ENCODE measurements around the gene TACC2. TPM values are rescaled to one million over a fixed set of nuclear protein-coding genes. Genes with fewer than 3 reads are reported as not detected.

Gene TACC2
- total RNA-seq, 1 experiment from 2014 or later: not detected

DNA sequence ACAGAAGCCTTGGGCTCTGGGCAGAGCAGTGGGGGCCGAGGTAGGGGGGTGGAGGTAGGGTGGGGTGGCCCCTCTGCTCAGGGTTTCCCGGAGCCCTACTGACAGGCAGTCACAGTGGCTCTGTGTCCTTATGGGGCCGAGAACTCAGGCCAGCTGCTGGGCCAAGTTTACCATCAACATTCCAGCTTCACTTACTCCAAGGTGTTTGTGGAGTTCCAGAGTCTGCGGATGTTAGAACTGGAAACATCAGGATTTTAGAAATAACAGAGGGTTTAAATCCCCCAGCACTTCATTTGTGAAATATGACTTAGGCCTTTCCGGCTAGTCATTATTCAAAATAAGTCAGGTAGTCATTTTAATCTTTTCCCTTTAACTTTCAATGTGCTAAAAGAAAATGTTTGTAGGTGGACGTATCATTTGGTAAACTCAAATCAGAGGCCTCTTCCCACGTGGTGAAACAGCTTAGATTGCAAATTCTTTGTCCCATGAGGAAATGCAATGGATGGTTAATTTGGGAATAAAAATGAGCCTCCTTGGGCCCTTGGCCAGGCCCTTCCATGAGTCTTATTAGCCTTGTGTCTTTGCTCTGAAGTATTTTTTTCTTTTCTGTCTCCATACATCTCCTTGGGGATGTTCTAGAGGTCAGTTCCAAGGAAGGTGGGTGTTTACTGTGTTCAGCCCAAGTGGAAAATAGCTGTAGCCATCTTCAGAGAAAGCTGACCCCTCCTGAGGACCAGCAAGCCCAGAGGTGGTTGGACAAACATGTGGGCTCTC, 182.5 kb downstream of the TACC2 start:
- H3K27ac ChIP-seq (ENCODE audit: low read length): no peak overlapping the region
- no peaks in the 10 kb centered on the region for H3K9me3 ChIP-seq (ENCODE audit: low read length)
- no peaks in the 10 kb centered on the region for H3K9me2 ChIP-seq (replicated peaks; ENCODE audit: insufficient read depth, low read length)
- no peak for DNase-seq
- H3K4me2 ChIP-seq (ENCODE audit: low read depth, low read length, poor library complexity, severe bottlenecking): no peak overlapping the region
- H3K9ac ChIP-seq (ENCODE audit: low read length): no peak overlapping the region
- no peaks in the 10 kb centered on the region for H3K27me3 ChIP-seq (ENCODE audit: low read length)
- no peak overlapping the region for H2AFZ ChIP-seq (ENCODE audit: low read length)
- no peak overlapping the region for H3K4me3 ChIP-seq (ENCODE audit: low read length)
- H3K36me3 ChIP-seq (ENCODE audit: insufficient read depth, low read length): no peaks in the 10 kb centered on the region
- no peaks in the 10 kb centered on the region for H4K20me1 ChIP-seq (ENCODE audit: insufficient read depth, low read depth, low read length)
- H3K4me1 ChIP-seq (ENCODE audit: low read length): no peaks in the 10 kb centered on the region
- no peaks in the 10 kb centered on the region for H3K79me2 ChIP-seq (ENCODE audit: low read length)

DNA sequence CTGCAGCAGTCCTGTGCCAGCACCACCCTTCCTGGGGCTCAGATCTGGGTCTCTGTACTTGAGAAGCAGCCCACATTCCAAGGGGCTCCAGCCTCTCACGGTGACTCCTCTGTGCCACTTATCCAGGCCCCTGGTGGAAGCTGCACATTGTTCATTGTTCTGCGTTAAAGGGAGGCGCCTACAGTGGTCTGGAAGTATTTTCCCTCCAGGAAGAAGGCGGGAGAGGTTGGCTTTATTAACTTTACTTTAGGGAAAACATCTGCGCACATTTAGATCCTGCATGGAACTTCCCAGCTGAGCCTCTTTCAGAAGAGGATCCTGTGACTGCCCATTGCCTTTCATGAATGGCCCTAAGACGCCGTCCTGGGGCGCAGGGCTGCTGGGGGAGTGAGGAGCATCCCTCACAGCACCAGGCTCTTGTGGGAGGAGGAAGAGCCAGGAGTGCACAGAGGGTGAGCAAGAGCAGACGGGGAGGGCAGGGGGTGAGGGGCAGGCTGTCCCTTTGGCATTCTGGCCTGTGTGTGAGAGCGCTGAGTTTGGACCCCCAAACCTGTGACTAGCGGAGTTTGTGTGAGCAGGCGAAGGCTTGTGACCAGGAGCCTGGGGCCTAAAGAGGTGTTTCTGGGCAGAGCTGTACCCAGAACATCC, 183.5 kb downstream of the TACC2 start:
- H3K79me2 ChIP-seq (ENCODE audit: low read length): no peaks in the 10 kb centered on the region
- no peaks in the 10 kb centered on the region for H3K4me1 ChIP-seq (ENCODE audit: low read length)
- H2AFZ ChIP-seq (ENCODE audit: low read length): no peak overlapping the region
- no peak overlapping the region for H3K4me3 ChIP-seq (ENCODE audit: low read length)
- no peaks in the 10 kb centered on the region for H3K36me3 ChIP-seq (ENCODE audit: insufficient read depth, low read length)
- no peaks in the 10 kb centered on the region for H3K9me2 ChIP-seq (replicated peaks; ENCODE audit: insufficient read depth, low read length)
- no peak overlapping the region for H3K27ac ChIP-seq (ENCODE audit: low read length)
- DNase-seq: no peak
- no peak overlapping the region for H3K4me2 ChIP-seq (ENCODE audit: low read depth, low read length, poor library complexity, severe bottlenecking)
- no peaks in the 10 kb centered on the region for H3K27me3 ChIP-seq (ENCODE audit: low read length)
- no peak overlapping the region for H3K9ac ChIP-seq (ENCODE audit: low read length)
- no peaks in the 10 kb centered on the region for H4K20me1 ChIP-seq (ENCODE audit: insufficient read depth, low read depth, low read length)
- H3K9me3 ChIP-seq (ENCODE audit: low read length): no peaks in the 10 kb centered on the region

DNA sequence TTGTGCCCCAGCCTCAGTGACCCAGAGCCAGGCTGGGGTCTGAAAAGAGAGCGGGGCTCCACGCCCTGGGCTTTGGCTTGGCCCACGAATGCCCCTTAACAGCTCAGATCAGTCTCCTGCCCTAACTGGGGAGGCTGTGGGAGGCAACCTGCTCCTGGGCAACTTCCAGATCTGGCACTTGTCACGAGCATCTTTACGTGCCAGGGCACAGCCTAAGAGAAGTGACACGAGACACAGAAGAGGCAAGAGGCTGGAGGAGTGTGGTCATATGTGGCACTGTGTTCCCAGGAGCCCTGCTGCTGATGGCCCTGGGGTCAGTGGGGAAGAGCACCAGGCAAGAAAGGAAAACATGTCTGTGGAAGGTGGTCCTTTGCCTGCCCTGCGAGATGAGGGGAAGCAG, 184.4 kb downstream of the TACC2 start:
- Histone ChIP-seq H4K20me1 (ENCODE audit: insufficient read depth, low read depth, low read length) (no peaks in the 10 kb centered on the region), H3K9ac (ENCODE audit: low read length) (no peak overlapping the region), H3K9me3 (ENCODE audit: low read length) (no peaks in the 10 kb centered on the region), H3K27ac (ENCODE audit: low read length) (no peak overlapping the region), H3K9me2 (replicated peaks; ENCODE audit: insufficient read depth, low read length) (no peaks in the 10 kb centered on the region), H3K79me2 (ENCODE audit: low read length) (no peaks in the 10 kb centered on the region), H3K27me3 (ENCODE audit: low read length) (no peaks in the 10 kb centered on the region), H3K36me3 (ENCODE audit: insufficient read depth, low read length) (no peaks in the 10 kb centered on the region), H2AFZ (ENCODE audit: low read length) (no peak overlapping the region), H3K4me1 (ENCODE audit: low read length) (no peaks in the 10 kb centered on the region), H3K4me2 (ENCODE audit: low read depth, low read length, poor library complexity, severe bottlenecking) (no peak overlapping the region), H3K4me3 (ENCODE audit: low read length) (no peak overlapping the region)
- no peak for DNase-seq

DNA sequence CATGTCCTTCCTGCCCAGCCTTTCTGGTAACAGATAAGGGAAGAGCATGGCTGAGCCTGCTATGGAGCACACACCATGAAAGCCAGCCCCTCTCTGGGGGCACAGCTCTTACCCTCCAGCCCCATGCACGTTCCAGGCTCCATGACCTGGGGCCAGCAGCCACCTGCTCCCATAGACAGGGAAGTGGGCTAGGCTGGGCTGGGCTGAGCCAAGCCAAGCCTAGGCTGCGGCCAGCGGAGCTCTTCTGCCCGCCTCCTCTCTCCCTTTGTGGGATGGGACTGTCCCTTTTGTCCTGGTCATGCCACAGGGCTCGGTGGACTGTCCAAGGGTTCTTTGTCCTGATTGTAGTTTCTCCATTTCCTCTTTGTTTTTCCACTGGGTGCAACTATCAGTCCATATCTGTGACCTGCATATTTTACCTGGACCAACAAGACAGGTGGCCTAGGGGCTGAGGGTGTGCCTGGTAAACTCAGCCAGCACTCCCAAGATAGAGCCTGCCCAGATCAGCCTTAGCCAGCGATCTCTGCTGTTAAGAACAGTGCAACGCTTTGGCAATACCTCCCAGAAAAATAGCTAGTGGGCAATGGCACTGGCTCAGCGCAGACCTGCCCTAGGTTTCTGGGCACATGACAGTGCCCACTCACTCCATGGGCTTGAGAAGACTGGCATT, 184.9 kb downstream of the TACC2 start:
- no peak for DNase-seq
- no peak overlapping the region for H3K4me3 ChIP-seq (ENCODE audit: low read length)

DNA sequence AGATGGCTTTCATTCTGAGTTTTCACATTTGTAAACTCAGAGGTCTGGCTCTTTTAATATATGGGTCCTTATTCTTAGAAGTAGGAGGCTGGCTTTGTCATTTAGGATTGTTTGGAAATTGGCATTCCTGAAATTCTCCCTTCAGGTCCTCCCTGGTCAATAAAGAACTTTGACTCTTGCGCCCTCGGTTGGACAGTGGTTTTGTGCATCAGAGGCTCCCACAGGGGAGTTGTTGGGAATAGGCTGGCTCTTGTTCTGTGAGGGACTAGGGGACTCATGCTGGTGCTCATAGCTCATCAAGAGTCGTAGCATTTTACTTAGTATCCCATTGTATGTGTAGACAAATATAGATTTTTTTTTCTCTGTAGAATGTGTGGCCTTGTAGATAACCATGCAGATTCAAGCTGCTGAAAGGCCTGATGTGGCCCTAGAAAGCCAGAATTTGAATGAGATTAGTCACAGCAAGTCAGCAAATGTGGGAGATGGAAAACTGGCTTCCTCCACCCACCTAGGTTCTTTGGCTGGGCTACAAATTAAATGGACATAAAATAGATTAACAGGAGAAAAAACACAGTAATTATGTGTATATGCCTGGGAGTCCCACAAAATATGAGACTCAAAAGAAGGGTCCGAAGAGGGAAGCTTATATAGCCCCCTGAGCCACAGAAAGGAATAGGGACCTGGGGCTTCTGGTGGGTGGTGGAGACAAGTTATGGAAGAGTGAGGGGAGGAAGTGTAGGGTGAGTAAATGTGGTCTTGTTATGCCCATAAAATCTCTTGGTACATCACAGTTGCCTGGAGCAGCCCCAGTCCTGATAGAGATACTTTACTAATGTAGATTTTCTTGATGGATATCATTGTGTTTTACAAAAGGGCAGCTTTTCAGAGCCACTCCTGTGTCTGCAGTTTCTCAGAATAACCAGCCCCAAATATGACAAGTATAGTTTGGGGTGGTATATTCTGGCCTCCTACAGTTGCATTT, 187.6 kb downstream of the TACC2 start:
- Histone ChIP-seq H2AFZ (ENCODE audit: low read length) (no peak overlapping the region), H3K4me2 (ENCODE audit: low read depth, low read length, poor library complexity, severe bottlenecking) (no peak overlapping the region), H3K9me3 (ENCODE audit: low read length) (no peaks in the 10 kb centered on the region), H3K9ac (ENCODE audit: low read length) (no peak overlapping the region), H3K79me2 (ENCODE audit: low read length) (no peaks in the 10 kb centered on the region), H3K9me2 (replicated peaks; ENCODE audit: insufficient read depth, low read length) (no peaks in the 10 kb centered on the region), H3K4me3 (ENCODE audit: low read length) (no peak overlapping the region), H3K4me1 (ENCODE audit: low read length) (no peaks in the 10 kb centered on the region), H3K27me3 (ENCODE audit: low read length) (no peaks in the 10 kb centered on the region), H3K27ac (ENCODE audit: low read length) (no peak overlapping the region), H3K36me3 (ENCODE audit: insufficient read depth, low read length) (no peaks in the 10 kb centered on the region), H4K20me1 (ENCODE audit: insufficient read depth, low read depth, low read length) (no peaks in the 10 kb centered on the region)
- no peak for DNase-seq

More for the DNA sequence above, 184.9 kb downstream of the TACC2 start:
- no peaks in the 10 kb centered on the region for H3K9me3 ChIP-seq (ENCODE audit: low read length)
- H3K9me2 ChIP-seq (replicated peaks; ENCODE audit: insufficient read depth, low read length): no peaks in the 10 kb centered on the region
- no peaks in the 10 kb centered on the region for H3K36me3 ChIP-seq (ENCODE audit: insufficient read depth, low read length)
- H3K79me2 ChIP-seq (ENCODE audit: low read length): no peaks in the 10 kb centered on the region
- no peak overlapping the region for H2AFZ ChIP-seq (ENCODE audit: low read length)
- no peak overlapping the region for H3K4me2 ChIP-seq (ENCODE audit: low read depth, low read length, poor library complexity, severe bottlenecking)
- H3K27me3 ChIP-seq (ENCODE audit: low read length): no peaks in the 10 kb centered on the region
- no peaks in the 10 kb centered on the region for H4K20me1 ChIP-seq (ENCODE audit: insufficient read depth, low read depth, low read length)
- H3K9ac ChIP-seq (ENCODE audit: low read length): no peak overlapping the region
- no peaks in the 10 kb centered on the region for H3K4me1 ChIP-seq (ENCODE audit: low read length)
- H3K27ac ChIP-seq (ENCODE audit: low read length): no peak overlapping the region

DNA sequence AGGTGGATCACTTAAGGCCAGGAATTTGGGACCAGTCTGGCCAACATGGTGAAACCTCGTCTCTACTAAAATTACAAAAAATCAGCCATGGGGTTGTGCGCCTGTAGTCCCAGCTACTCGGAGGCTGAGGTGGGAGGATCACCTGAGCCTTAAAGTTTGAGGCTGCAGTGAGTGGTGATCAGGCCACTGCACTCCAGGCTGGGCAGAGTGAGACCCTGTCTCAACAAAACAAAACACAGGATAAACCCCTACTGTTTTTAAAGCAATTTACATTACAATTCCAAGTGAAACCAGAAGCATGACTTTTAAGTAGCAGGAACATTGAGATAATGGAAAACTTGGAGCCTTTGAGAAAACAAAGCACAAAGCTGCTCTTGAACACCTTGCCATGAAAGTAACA, 189.7 kb downstream of the TACC2 start:
- Histone ChIP-seq H3K4me3 (ENCODE audit: low read length) (no peak overlapping the region), H3K27ac (ENCODE audit: low read length) (no peak overlapping the region), H3K36me3 (ENCODE audit: insufficient read depth, low read length) (no peaks in the 10 kb centered on the region), H3K4me2 (ENCODE audit: low read depth, low read length, poor library complexity, severe bottlenecking) (no peak overlapping the region), H4K20me1 (ENCODE audit: insufficient read depth, low read depth, low read length) (no peaks in the 10 kb centered on the region), H3K4me1 (ENCODE audit: low read length) (no peaks in the 10 kb centered on the region), H2AFZ (ENCODE audit: low read length) (no peak overlapping the region), H3K9me2 (replicated peaks; ENCODE audit: insufficient read depth, low read length) (no peaks in the 10 kb centered on the region), H3K9me3 (ENCODE audit: low read length) (no peaks in the 10 kb centered on the region), H3K27me3 (ENCODE audit: low read length) (no peaks in the 10 kb centered on the region), H3K79me2 (ENCODE audit: low read length) (no peaks in the 10 kb centered on the region), H3K9ac (ENCODE audit: low read length) (no peak overlapping the region)
- DNase-seq: no peak

DNA sequence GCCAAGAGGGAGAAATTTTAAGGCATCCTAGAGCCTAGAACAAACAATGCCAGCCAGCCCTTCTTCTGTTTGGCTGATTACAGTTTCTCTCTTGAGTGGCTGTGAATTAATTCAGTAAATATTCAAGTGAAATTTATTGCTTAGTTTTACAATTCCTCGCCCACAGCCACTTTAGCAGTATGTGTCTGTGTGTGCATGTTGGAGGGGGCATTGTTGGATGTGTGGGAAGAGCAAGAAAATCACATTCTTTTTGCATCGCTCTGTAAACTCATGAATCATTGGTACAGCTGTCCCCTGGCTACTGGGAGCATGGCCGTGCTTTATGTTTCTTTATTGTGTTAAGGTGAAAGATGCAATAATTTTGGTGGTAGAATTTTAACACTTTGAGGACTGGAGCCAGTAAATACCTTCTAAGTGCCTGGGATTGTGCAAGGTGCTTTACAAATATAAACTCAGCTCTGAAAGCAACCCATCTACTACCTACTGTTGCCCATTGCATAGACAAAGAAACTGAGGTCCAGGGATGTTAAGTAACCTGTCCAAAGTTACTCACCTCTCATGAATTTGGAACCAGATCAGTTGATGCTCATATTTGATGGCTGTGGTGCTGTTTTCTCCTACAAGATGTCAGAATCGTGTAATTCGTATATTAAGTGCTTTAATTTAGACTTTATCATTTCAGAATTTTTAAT, 192.2 kb downstream of the TACC2 start:
- H3K9me2 ChIP-seq (replicated peaks; ENCODE audit: insufficient read depth, low read length): no peaks in the 10 kb centered on the region
- no peak overlapping the region for H3K4me3 ChIP-seq (ENCODE audit: low read length)
- H3K4me2 ChIP-seq (ENCODE audit: low read depth, low read length, poor library complexity, severe bottlenecking): no peak overlapping the region
- H4K20me1 ChIP-seq (ENCODE audit: insufficient read depth, low read depth, low read length): no peaks in the 10 kb centered on the region
- no peak overlapping the region for H2AFZ ChIP-seq (ENCODE audit: low read length)
- H3K9me3 ChIP-seq (ENCODE audit: low read length): no peaks in the 10 kb centered on the region
- no peak overlapping the region for H3K9ac ChIP-seq (ENCODE audit: low read length)
- no peak for DNase-seq
- no peak overlapping the region for H3K27ac ChIP-seq (ENCODE audit: low read length)
- no peaks in the 10 kb centered on the region for H3K4me1 ChIP-seq (ENCODE audit: low read length)
- H3K36me3 ChIP-seq (ENCODE audit: insufficient read depth, low read length): no peaks in the 10 kb centered on the region
- no peaks in the 10 kb centered on the region for H3K27me3 ChIP-seq (ENCODE audit: low read length)
- no peaks in the 10 kb centered on the region for H3K79me2 ChIP-seq (ENCODE audit: low read length)
